Measurements from ENCODE around the gene BOD1. TPM values are rescaled to one million over a fixed set of nuclear protein-coding genes. Genes with fewer than 3 reads are reported as not detected.
A peak's percentile ranks its signal among the peaks of the same experiment; 100 is the strongest.

Gene BOD1
- total RNA-seq, 1 donor from 2014 or later = 81.7 TPM

DNA sequence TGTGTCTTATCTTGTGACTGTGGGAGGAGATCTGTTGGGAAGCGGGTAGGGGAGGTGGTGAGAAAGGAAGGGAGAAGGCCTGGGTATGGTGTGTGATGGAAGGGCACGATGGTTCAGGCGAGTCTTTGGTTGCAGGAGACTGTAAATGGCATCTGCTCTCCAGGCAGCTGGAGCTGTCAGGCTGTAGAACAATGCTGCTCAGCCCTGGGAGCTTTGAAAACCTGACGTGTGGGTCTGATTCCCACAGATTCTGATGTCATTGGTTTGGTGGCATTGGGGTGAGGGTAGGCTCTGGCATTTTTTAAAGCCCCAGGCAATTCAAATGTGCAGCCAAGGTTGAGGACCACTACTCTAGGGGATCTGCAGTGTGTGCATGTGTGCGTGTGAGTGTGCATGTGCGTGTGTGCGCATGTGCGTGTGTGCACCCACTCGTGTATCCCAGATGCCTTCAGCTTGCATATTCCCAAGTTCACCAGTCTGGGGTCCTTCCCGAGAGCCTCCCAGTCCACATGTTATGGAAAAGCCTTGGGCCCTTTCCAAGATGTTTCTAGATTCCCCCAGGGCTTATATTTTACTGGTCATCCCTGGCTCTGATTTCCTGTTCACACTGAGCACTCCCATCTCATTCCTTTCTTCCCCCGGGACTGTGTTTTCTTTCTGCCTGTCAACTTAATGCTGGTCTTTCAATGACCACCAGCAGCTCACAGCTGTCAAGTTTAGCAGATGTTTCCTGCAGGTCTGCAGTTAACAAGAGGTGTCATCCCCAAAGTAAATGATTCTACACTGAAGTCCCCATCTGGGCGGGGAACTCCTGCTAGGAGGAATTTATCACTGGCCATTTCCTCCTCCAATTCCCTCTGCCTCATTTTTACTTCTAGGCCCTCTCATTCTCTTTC lies 34.0 kb downstream of the BOD1 start:
- H3K4me3 ChIP-seq (ENCODE audit: low read depth, low read length) = no peak overlapping the region
- H3K27me3 ChIP-seq (ENCODE audit: control insufficient read depth, insufficient read depth, low read length) = no peaks in the 10 kb centered on the region
- no peaks in the 10 kb centered on the region for H3K36me3 ChIP-seq (ENCODE audit: control insufficient read depth, insufficient read depth, low read length)
- TF ChIP-seq, protein P1, sequence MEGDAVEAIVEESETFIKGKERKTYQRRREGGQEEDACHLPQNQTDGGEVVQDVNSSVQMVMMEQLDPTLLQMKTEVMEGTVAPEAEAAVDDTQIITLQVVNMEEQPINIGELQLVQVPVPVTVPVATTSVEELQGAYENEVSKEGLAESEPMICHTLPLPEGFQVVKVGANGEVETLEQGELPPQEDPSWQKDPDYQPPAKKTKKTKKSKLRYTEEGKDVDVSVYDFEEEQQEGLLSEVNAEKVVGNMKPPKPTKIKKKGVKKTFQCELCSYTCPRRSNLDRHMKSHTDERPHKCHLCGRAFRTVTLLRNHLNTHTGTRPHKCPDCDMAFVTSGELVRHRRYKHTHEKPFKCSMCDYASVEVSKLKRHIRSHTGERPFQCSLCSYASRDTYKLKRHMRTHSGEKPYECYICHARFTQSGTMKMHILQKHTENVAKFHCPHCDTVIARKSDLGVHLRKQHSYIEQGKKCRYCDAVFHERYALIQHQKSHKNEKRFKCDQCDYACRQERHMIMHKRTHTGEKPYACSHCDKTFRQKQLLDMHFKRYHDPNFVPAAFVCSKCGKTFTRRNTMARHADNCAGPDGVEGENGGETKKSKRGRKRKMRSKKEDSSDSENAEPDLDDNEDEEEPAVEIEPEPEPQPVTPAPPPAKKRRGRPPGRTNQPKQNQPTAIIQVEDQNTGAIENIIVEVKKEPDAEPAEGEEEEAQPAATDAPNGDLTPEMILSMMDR (IDR thresholded peaks at IDR 0.05; ENCODE audit: insufficient read depth, low read length, poor library complexity, severe bottlenecking) = no peak
- no peak for DNase-seq (ENCODE audit: low read depth)

DNA sequence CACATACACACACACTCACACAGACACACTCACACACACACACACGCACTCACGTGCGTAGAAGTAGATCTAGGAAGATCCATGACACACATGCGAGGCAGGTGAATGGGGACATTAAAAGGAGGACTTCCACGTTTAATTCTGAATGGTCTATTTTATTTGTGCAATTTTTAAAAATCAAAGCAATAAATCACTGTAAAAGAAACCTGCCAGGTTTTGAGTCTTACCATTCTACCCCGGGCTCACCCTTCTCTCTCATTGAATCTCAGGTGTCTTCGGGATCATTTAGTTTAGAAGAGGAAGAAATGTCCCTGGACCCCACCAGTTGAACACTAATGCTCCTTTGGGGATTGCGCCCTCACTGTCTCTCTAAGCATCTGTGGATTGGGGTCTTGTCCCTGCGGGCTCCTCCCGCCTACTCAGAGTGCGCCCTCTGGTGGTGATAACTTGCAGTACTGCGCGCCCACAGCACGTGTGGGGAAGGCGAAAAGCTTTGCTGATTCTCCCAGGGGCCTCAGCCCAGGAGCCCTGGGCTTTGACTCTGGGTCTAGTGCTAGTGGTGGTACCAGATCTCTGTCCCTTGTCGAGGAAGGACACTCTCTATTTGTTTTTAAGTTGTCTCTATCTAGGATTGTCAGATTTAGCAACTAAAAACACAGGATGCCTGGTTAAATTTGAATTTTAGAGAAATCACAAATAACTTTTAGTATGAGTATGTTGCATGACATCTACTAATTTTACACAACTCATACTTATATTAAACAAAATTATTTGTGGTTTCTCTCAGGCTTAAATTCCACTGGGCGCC lies 34.8 kb downstream of the BOD1 start:
- no peaks in the 10 kb centered on the region for H3K27me3 ChIP-seq (ENCODE audit: control insufficient read depth, insufficient read depth, low read length)
- H3K4me3 ChIP-seq (ENCODE audit: low read depth, low read length) = no peak overlapping the region
- no peak for DNase-seq (ENCODE audit: low read depth)
- TF ChIP-seq, protein P1 (IDR thresholded peaks at IDR 0.05; ENCODE audit: insufficient read depth, low read length, poor library complexity, severe bottlenecking) = peak; percentile 64
- H3K36me3 ChIP-seq (ENCODE audit: control insufficient read depth, insufficient read depth, low read length) = no peaks in the 10 kb centered on the region

DNA sequence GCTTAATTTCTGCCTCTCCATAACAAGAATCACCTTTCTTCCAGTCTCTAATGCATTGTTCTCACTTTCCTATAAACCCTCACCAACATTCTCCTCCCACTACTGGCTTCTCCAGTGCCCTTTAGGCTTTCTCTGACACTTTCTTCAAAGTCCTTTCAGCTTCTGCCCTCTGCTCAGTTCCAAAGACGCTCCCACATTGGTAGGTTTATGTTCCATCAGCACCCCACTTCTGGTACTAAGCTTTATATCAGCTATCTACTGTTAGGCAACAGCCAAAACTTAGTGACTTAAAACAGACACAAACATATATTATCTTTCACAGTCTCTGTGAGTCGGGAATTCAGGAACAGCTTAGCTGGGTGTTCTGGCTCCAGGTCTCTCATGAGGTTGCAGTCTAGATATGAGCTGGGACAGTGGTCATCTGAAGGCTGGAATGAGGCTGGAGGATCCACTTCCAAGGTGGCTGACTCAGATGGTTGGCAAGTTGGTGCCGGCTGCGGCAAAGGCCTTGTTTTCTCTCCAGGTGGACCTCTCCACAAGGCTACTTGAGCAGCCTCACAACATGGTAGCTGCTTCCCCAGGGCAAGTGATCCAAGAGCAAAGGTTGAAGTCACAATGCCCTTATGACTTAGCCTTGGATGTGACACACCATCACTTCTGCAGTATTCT lies 37.4 kb downstream of the BOD1 start:
- DNase-seq (ENCODE audit: low read depth) = no peak
- H3K4me3 ChIP-seq (ENCODE audit: low read depth, low read length) = no peak overlapping the region
- TF ChIP-seq, protein P1 (IDR thresholded peaks at IDR 0.05; ENCODE audit: insufficient read depth, low read length, poor library complexity, severe bottlenecking) = no peak

DNA sequence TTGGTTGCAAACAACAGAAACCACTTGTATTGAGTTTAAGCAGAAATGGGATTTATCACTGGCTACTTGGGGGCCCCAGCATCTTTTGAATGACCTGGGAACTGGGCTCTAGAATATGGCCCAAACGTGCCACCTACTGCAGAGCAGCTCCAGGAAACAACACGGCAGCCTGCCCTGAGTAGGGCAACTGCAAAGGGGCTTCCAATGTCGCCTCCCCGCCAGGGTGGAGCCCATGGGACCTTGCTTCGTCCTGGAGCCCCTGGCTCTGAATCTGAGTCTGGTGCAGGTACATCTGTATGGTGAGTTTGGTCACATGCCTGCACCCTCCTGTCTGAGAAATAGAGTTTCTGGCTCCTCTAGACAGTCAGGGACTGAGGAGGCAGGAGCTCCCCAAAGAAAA lies 38.6 kb downstream of the BOD1 start:
- H3K36me3 ChIP-seq (ENCODE audit: control insufficient read depth, insufficient read depth, low read length) = no peaks in the 10 kb centered on the region
- TF ChIP-seq, protein P1 (IDR thresholded peaks at IDR 0.05; ENCODE audit: insufficient read depth, low read length, poor library complexity, severe bottlenecking) = no peak
- H3K27me3 ChIP-seq (ENCODE audit: control insufficient read depth, insufficient read depth, low read length) = no peaks in the 10 kb centered on the region
- no peak for DNase-seq (ENCODE audit: low read depth)
- H3K4me3 ChIP-seq (ENCODE audit: low read depth, low read length) = no peak overlapping the region

More for the DNA sequence above, 37.4 kb downstream of the BOD1 start:
- H3K27me3 ChIP-seq (ENCODE audit: control insufficient read depth, insufficient read depth, low read length) = no peaks in the 10 kb centered on the region
- no peaks in the 10 kb centered on the region for H3K36me3 ChIP-seq (ENCODE audit: control insufficient read depth, insufficient read depth, low read length)

DNA sequence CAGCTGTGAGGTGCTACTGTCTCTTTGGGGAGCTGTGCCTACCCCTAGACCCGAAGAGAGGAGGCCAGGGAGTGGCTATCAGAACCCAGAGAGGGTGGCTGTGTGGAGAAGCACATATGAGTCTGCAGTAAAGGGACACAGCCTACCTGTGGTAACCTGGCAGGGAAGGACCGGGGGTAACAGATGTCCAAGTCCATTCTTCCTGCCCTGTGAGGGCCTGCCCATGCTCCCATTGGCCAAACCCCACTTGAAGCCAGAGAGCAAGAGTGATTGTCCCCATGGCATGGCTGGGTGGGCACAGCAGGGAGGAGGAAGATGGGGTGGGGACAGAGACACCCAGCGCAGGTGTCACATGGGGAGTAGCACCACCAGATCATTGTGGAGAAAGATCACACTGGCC lies 39.3 kb downstream of the BOD1 start:
- no peak for DNase-seq (ENCODE audit: low read depth)
- TF ChIP-seq, protein P1 (IDR thresholded peaks at IDR 0.05; ENCODE audit: insufficient read depth, low read length, poor library complexity, severe bottlenecking) = no peak
- Histone ChIP-seq H3K36me3 (ENCODE audit: control insufficient read depth, insufficient read depth, low read length) (no peaks in the 10 kb centered on the region), H3K27me3 (ENCODE audit: control insufficient read depth, insufficient read depth, low read length) (no peaks in the 10 kb centered on the region), H3K4me3 (ENCODE audit: low read depth, low read length) (no peak overlapping the region)

Data from kidney epithelial cell (primary cell).